Measurements from ENCODE around the gene KIF7.

- no peak for TF ChIP-seq CTCF (IDR thresholded peaks at IDR 0.05)
- no peak for TF ChIP-seq POLR2A (IDR thresholded peaks at IDR 0.05)
Observed at GRCh38 chr15:89675606-89676005, 20.3 kb upstream of the KIF7 start.
